HepG2 (cell line): Measurements from ENCODE around the gene ABT1. TPM values are rescaled to one million over a fixed set of nuclear protein-coding genes. Genes with fewer than 3 reads are reported as not detected.

ENCODE experiments used
- ATAD3A ChIP-seq: sonication (generic); formaldehyde crosslinking; IDR thresholded peaks from 2 replicates; pipeline ENCODE4 v1.4.0; 2020; ENCODE audit warnings: missing genetic modification reagents
- CEBPG ChIP-seq: IDR thresholded peaks from 2 replicates; pipeline ENCODE4 v1.6.1; 2016
- HOMEZ ChIP-seq: IDR thresholded peaks from 2 replicates; pipeline ENCODE4 v1.6.1; 2016; ENCODE audit warnings: low read depth
- IRF1 ChIP-seq: sonication (generic); formaldehyde crosslinking; IDR thresholded peaks from 2 replicates; pipeline ENCODE4 v1.4.0; 2020; ENCODE audit warnings: low read depth, mild to moderate bottlenecking, missing genetic modification reagents
- KDM4B ChIP-seq: sonication (generic); formaldehyde crosslinking; IDR thresholded peaks from 2 replicates; pipeline ENCODE4 v1.4.0; 2020; ENCODE audit warnings: missing genetic modification reagents
- KDM6A ChIP-seq: IDR thresholded peaks from 2 replicates; pipeline ENCODE4 v1.6.1; 2016; ENCODE audit warnings: low read depth
- MLX ChIP-seq: IDR thresholded peaks from 2 replicates; pipeline ENCODE4 v1.6.1; 2016
- MYC ChIP-seq: sonication (generic); formaldehyde crosslinking; IDR thresholded peaks from 2 replicates; pipeline ENCODE4 v1.9.0; 2021; ENCODE audit warnings: missing genetic modification reagents, borderline replicate concordance
- NFE2L2 ChIP-seq: fragments of 150-350 bp; IDR thresholded peaks from 2 replicates; pipeline ENCODE4 v1.6.1; 2014; ENCODE audit warnings: low read length
- PRPF4 ChIP-seq: fragments of 200-400 bp; formaldehyde crosslinking; IDR thresholded peaks from 2 replicates; pipeline ENCODE4 v1.6.1; 2016; ENCODE audit warnings: low read length, low read depth; ENCODE audit not compliant: poor library complexity, severe bottlenecking
- SMAD3 ChIP-seq: sonication (generic); formaldehyde crosslinking; IDR thresholded peaks from 2 replicates; pipeline ENCODE4 v1.4.0; 2020; ENCODE audit warnings: missing genetic modification reagents
- TAF1 ChIP-seq: sonication (generic); formaldehyde crosslinking; IDR thresholded peaks from 2 replicates; pipeline ENCODE4 v1.4.0; 2020; ENCODE audit warnings: missing genetic modification reagents
- TOE1 ChIP-seq: sonication (generic); formaldehyde crosslinking; IDR thresholded peaks from 2 replicates; pipeline ENCODE4 v1.4.0; 2020; ENCODE audit warnings: mild to moderate bottlenecking, missing genetic modification reagents
- YY1 ChIP-seq: IDR thresholded peaks from 2 replicates; pipeline ENCODE4 v1.6.1; 2011; ENCODE audit warnings: low read length, low read depth, moderate library complexity, mild to moderate bottlenecking; ENCODE audit not compliant: insufficient read depth, insufficient replicate concordance
- ZNF17 ChIP-seq: sonication (generic); formaldehyde crosslinking; IDR thresholded peaks from 2 replicates; pipeline ENCODE4 v1.5.0; 2020; ENCODE audit warnings: mild to moderate bottlenecking, missing genetic modification reagents
- ZNF18 ChIP-seq: sonication (generic); formaldehyde crosslinking; IDR thresholded peaks from 2 replicates; pipeline ENCODE4 v1.8.0; 2022; ENCODE audit warnings: mild to moderate bottlenecking, missing genetic modification reagents; ENCODE audit not compliant: insufficient replicate concordance
- ZNF224 ChIP-seq: sonication (generic); formaldehyde crosslinking; IDR thresholded peaks from 2 replicates; pipeline ENCODE4 v1.5.0; 2020; ENCODE audit warnings: mild to moderate bottlenecking, missing genetic modification reagents
- ZNF367 ChIP-seq: sonication (generic); formaldehyde crosslinking; IDR thresholded peaks from 2 replicates; pipeline ENCODE4 v1.4.0; 2020; ENCODE audit warnings: missing genetic modification reagents, borderline replicate concordance
- ZNF781 ChIP-seq: sonication (generic); formaldehyde crosslinking; IDR thresholded peaks from 2 replicates; pipeline ENCODE4 v1.5.1; 2020; ENCODE audit warnings: borderline replicate concordance, mild to moderate bottlenecking, missing genetic modification reagents; ENCODE audit errors: not compliant biosample characterization
- ZNF784 ChIP-seq: sonication (generic); formaldehyde crosslinking; IDR thresholded peaks from 2 replicates; pipeline ENCODE4 v1.5.1; 2020; ENCODE audit warnings: missing genetic modification reagents, mild to moderate bottlenecking, borderline replicate concordance
- ZNF788 ChIP-seq: sonication (generic); formaldehyde crosslinking; IDR thresholded peaks from 2 replicates; pipeline ENCODE4 v1.5.0; 2020; ENCODE audit warnings: mild to moderate bottlenecking, missing genetic modification reagents, borderline replicate concordance
- ZNF841 ChIP-seq: sonication (generic); formaldehyde crosslinking; IDR thresholded peaks from 2 replicates; pipeline ENCODE4 v1.8.1; 2023; ENCODE audit warnings: missing genetic modification reagents, borderline replicate concordance
- polyA plus RNA-seq, 8 experiments: library from polyadenylated mRNA; depleted of rRNA in 3 of 8; stranded (reverse) in 7 of 8; unstranded in 1 of 8; fragments of >200 nt; fragmentation: Illumina TruSeq in 4 of 8; extraction: Trizol in 4 of 8; gene quantifications; 2 replicates each; pipeline versions ENCODE4 v1.2.1 to v1.2.3, GENCODE V29; 2011 to 2016; ENCODE audit warnings: low read depth in 4 of 8, missing spikeins in 1 of 8, mixed read lengths in 1 of 8; ENCODE audit not compliant: insufficient read depth in 1 of 8
- total RNA-seq, 5 experiments: library from RNA; depleted of rRNA; stranded (reverse); fragments of >200 nt; fragmentation: Illumina TruSeq; extraction: Trizol; gene quantifications; 2 replicates each; pipeline ENCODE4 v1.2.3, GENCODE V29; 2016; ENCODE audit warnings: low read depth in 1 of 5
- TF ChIP-seq, protein P1 (sequence below): sonication (generic); formaldehyde crosslinking; conservative IDR thresholded peaks from 2 replicates; pipeline ENCODE4 v1.4.0; 2020; ENCODE audit warnings: missing genetic modification reagents

Gene ABT1
- total and polyA plus RNA-seq, 2 of the 13 experiments (the other 11 are each of a cell fraction or from before 2014, with no cell fraction given): 38.4 TPM

DNA sequence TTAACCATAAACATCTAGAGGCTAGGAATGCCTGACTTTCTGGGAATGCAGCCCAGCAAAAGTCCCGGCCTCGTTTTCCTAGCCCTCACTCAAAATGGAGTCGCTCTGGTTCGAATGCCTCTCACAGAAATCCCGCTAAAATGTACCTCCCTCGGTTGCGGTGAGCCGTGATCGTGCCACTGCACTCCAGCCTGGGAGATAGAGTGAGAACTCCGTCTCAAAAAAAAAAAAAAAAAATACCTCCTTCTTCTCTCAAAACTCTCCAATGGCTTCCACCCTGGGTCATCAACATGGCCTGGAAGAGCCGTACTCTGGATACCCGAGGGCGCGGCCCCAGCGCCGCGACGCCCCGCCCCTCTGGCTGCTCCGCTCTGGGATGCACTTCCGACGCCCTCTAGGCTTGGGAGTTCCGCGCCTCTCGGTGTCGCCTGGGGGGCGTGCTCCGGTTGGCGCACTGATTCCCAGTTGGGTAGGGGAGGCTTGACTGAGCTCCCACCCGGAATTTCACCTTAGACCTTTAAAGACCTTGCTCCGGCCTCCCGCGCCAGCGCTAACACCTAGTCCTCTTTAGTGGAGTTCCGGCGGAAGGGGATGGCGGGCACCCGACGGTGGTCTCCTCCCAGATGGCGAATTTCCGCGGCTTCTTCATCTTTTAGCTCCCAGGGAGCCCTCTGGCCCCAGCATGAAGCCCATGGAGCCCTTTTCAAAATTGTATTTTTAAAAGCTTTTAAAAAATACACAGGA lies 46.3 kb upstream of the ABT1 start (continued):
- TF ChIP-seq ZNF788 (CRISPR knock-in tag): peak; percentile 49; the same call in 1 of the 2 replicates
- TF ChIP-seq ZNF781 (CRISPR knock-in tag): peak; percentile 75
- peak; percentile 33 for TF ChIP-seq PRPF4
- peak; percentile 34; the same call in 1 of the 2 replicates for TF ChIP-seq MLX (CRISPR knock-in tag)
- no peak for TF ChIP-seq ZNF841 (CRISPR knock-in tag)
- TF ChIP-seq KDM4B (CRISPR knock-in tag): 0 out of 2 replicates have a peak, but pooled peaks have one; percentile 86
- peak; percentile 53; the same call in 1 of the 2 replicates for TF ChIP-seq MYC (CRISPR knock-in tag)
- no peak for TF ChIP-seq ATAD3A (CRISPR knock-in tag)
- TF ChIP-seq KDM6A (CRISPR knock-in tag): no peak
- peak; percentile 76; the same call in 1 of the 2 replicates for TF ChIP-seq ZNF784 (CRISPR knock-in tag)
- TF ChIP-seq TAF1 (CRISPR knock-in tag): peak; percentile 63; the same call in 1 of the 2 replicates
- peak; percentile 74 for TF ChIP-seq YY1
- no peak; the same call in 1 of the 2 replicates for TF ChIP-seq TOE1
- TF ChIP-seq IRF1 (CRISPR knock-in tag): peak; percentile 70; the same call in 1 of the 2 replicates
- no peak for TF ChIP-seq ZNF17
- TF ChIP-seq, protein P1, sequence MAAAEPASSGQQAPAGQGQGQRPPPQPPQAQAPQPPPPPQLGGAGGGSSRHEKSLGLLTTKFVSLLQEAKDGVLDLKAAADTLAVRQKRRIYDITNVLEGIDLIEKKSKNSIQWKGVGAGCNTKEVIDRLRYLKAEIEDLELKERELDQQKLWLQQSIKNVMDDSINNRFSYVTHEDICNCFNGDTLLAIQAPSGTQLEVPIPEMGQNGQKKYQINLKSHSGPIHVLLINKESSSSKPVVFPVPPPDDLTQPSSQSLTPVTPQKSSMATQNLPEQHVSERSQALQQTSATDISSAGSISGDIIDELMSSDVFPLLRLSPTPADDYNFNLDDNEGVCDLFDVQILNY (CRISPR knock-in tag): 0 out of 2 replicates have a peak, but pooled peaks have one; percentile 37
- no peak for TF ChIP-seq ZNF224 (CRISPR knock-in tag)
- TF ChIP-seq NFE2L2: 0 out of 2 replicates have a peak, but pooled peaks have one; percentile 1
- TF ChIP-seq ZNF367 (CRISPR knock-in tag): 0 out of 2 replicates have a peak, but pooled peaks have one; percentile 24
- TF ChIP-seq CEBPG (CRISPR knock-in tag): 0 out of 2 replicates have a peak, but pooled peaks have one; percentile 21
- peak; percentile 6 for TF ChIP-seq ZNF18 (CRISPR knock-in tag)
- TF ChIP-seq HOMEZ: peak; percentile 81
- TF ChIP-seq SMAD3 (CRISPR knock-in tag): no peak
